WTC11 (cell line): ENCODE data around the gene PSMA7. TPM values are rescaled to one million over a fixed set of nuclear protein-coding genes. Genes with fewer than 3 reads are reported as not detected.

ENCODE experiments used
- AR ChIP-seq: fragments of 250-450 bp; sonication (Bioruptor Pico); IDR thresholded peaks from 2 replicates; pipeline ENCODE4 v1.9.0; 2021; ENCODE audit warnings: mild to moderate bottlenecking
- ATF1 ChIP-seq: sonication (generic); formaldehyde crosslinking; IDR thresholded peaks from 2 replicates; pipeline ENCODE4 v1.8.1; 2023; ENCODE audit warnings: mild to moderate bottlenecking, moderate library complexity, missing genetic modification reagents
- CDX4 ChIP-seq: fragments of 250-450 bp; sonication (Bioruptor Pico); IDR thresholded peaks from 2 replicates; pipeline ENCODE4 v1.9.0; 2021; ENCODE audit warnings: moderate library complexity, mild to moderate bottlenecking, inconsistent platforms, borderline replicate concordance
- E2F5 ChIP-seq: sonication (generic); formaldehyde crosslinking; IDR thresholded peaks from 2 replicates; pipeline ENCODE4 v1.8.1; 2022; ENCODE audit warnings: mild to moderate bottlenecking, moderate library complexity, missing genetic modification reagents
- ELF4 ChIP-seq: sonication (generic); formaldehyde crosslinking; IDR thresholded peaks from 2 replicates; pipeline ENCODE4 v1.8.1; 2022; ENCODE audit warnings: low read depth, mild to moderate bottlenecking, moderate library complexity, missing genetic modification reagents
- FOXK1 ChIP-seq: sonication (generic); formaldehyde crosslinking; IDR thresholded peaks from 2 replicates; pipeline ENCODE4 v1.8.0; 2022; ENCODE audit warnings: mild to moderate bottlenecking, moderate library complexity, missing genetic modification reagents
- FOXP4 ChIP-seq: sonication (generic); formaldehyde crosslinking; IDR thresholded peaks from 2 replicates; pipeline ENCODE4 v1.8.0; 2022; ENCODE audit warnings: mild to moderate bottlenecking, missing genetic modification reagents
- GRHL2 ChIP-seq: fragments of 250-450 bp; sonication (Bioruptor Pico); IDR thresholded peaks from 2 replicates; pipeline ENCODE4 v1.8.0; 2022; ENCODE audit warnings: mild to moderate bottlenecking, moderate library complexity; ENCODE audit not compliant: insufficient replicate concordance, severe bottlenecking
- HMGXB4 ChIP-seq: sonication (generic); formaldehyde crosslinking; IDR thresholded peaks from 2 replicates; pipeline ENCODE4 v1.8.1; 2023; ENCODE audit warnings: mild to moderate bottlenecking, moderate library complexity, missing genetic modification reagents
- IRF1 ChIP-seq: sonication (generic); formaldehyde crosslinking; IDR thresholded peaks from 2 replicates; pipeline ENCODE4 v1.8.0; 2023; ENCODE audit warnings: missing genetic modification reagents
- IRF2 ChIP-seq: sonication (generic); formaldehyde crosslinking; IDR thresholded peaks from 2 replicates; pipeline ENCODE4 v1.8.0; 2022; ENCODE audit warnings: low read depth, missing genetic modification reagents, borderline replicate concordance
- JUN ChIP-seq: sonication (generic); formaldehyde crosslinking; IDR thresholded peaks from 2 replicates; pipeline ENCODE4 v1.8.0; 2023; ENCODE audit warnings: mild to moderate bottlenecking, missing genetic modification reagents
- MAX ChIP-seq: sonication (generic); formaldehyde crosslinking; IDR thresholded peaks from 2 replicates; pipeline ENCODE4 v1.8.0; 2022; ENCODE audit warnings: mild to moderate bottlenecking, missing genetic modification reagents
- OVOL2 ChIP-seq: fragments of 250-450 bp; sonication (Bioruptor Pico); IDR thresholded peaks from 2 replicates; pipeline ENCODE4 v1.9.0; 2021; ENCODE audit warnings: mild to moderate bottlenecking, borderline replicate concordance
- RELA ChIP-seq: sonication (generic); formaldehyde crosslinking; IDR thresholded peaks from 2 replicates; pipeline ENCODE4 v1.8.1; 2022; ENCODE audit warnings: missing genetic modification reagents, mild to moderate bottlenecking, borderline replicate concordance
- SMAD3 ChIP-seq: sonication (generic); formaldehyde crosslinking; IDR thresholded peaks from 2 replicates; pipeline ENCODE4 v1.8.0; 2022; ENCODE audit warnings: missing genetic modification reagents, mild to moderate bottlenecking, borderline replicate concordance
- SMAD4 ChIP-seq: sonication (generic); formaldehyde crosslinking; IDR thresholded peaks from 2 replicates; pipeline ENCODE4 v1.8.0; 2022; ENCODE audit warnings: mild to moderate bottlenecking, missing genetic modification reagents
- SP1 ChIP-seq: sonication (generic); formaldehyde crosslinking; conservative IDR thresholded peaks from 2 replicates; pipeline ENCODE4 v1.8.1; 2022; ENCODE audit warnings: missing genetic modification reagents
- STAT6 ChIP-seq: sonication (generic); formaldehyde crosslinking; conservative IDR thresholded peaks from 2 replicates; pipeline ENCODE4 v1.8.1; 2023; ENCODE audit warnings: mild to moderate bottlenecking, low read depth, missing genetic modification reagents, moderate library complexity
- ZNF138 ChIP-seq: sonication (generic); formaldehyde crosslinking; conservative IDR thresholded peaks from 2 replicates; pipeline ENCODE4 v1.8.1; 2022; ENCODE audit warnings: mild to moderate bottlenecking, moderate library complexity, missing genetic modification reagents
- ZNF512 ChIP-seq: sonication (generic); formaldehyde crosslinking; IDR thresholded peaks from 2 replicates; pipeline ENCODE4 v1.8.1; 2022; ENCODE audit warnings: missing genetic modification reagents, borderline replicate concordance
- total RNA-seq: library from RNA; stranded (reverse); gene quantifications from 3 replicates; pipeline ENCODE4 v1.2.3, GENCODE V29; 2021

The PSMA7 gene
- total RNA-seq, 1 experiment from 2014 or later = 364 TPM

GRCh38 chr20:62143081-62143956 is at the start of gene PSMA7, which contains the start of gene SS18L1 (continued):
- TF ChIP-seq ELF4 = no peak
- no peak; the same call in 1 of the 2 replicates for TF ChIP-seq MAX (CRISPR knock-in tag)
- no peak; the same call in 1 of the 2 replicates for TF ChIP-seq E2F5 (CRISPR knock-in tag)
- TF ChIP-seq GRHL2 (CRISPR knock-in tag) = no peak
- TF ChIP-seq HMGXB4 = peak; percentile 56; the same call in 1 of the 2 replicates
- TF ChIP-seq FOXP4 (CRISPR knock-in tag) = peak; percentile 90
- TF ChIP-seq SMAD3 (CRISPR knock-in tag) = no peak
- peak; percentile 89; the same call in 1 of the 2 replicates for TF ChIP-seq STAT6 (CRISPR knock-in tag)
- TF ChIP-seq SMAD4 (CRISPR knock-in tag) = no peak
- no peak for TF ChIP-seq OVOL2 (CRISPR knock-in tag)
- TF ChIP-seq IRF1 (CRISPR knock-in tag) = no peak
- no peak for TF ChIP-seq ATF1 (CRISPR knock-in tag)
- TF ChIP-seq AR (CRISPR knock-in tag) = no peak
- TF ChIP-seq ZNF138 (CRISPR knock-in tag) = no peak
- TF ChIP-seq JUN (CRISPR knock-in tag) = 0 out of 2 replicates have a peak, but pooled peaks have one; percentile 64
- peak; percentile 94 for TF ChIP-seq SP1
- no peak for TF ChIP-seq CDX4 (CRISPR knock-in tag)
- TF ChIP-seq RELA (CRISPR knock-in tag) = no peak
- TF ChIP-seq IRF2 (CRISPR knock-in tag) = no peak
- TF ChIP-seq ZNF512 (CRISPR knock-in tag) = no peak
- TF ChIP-seq FOXK1 (CRISPR knock-in tag) = peak; percentile 76
